ENCODE data around the gene CYLD.

The CYLD gene

DNA sequence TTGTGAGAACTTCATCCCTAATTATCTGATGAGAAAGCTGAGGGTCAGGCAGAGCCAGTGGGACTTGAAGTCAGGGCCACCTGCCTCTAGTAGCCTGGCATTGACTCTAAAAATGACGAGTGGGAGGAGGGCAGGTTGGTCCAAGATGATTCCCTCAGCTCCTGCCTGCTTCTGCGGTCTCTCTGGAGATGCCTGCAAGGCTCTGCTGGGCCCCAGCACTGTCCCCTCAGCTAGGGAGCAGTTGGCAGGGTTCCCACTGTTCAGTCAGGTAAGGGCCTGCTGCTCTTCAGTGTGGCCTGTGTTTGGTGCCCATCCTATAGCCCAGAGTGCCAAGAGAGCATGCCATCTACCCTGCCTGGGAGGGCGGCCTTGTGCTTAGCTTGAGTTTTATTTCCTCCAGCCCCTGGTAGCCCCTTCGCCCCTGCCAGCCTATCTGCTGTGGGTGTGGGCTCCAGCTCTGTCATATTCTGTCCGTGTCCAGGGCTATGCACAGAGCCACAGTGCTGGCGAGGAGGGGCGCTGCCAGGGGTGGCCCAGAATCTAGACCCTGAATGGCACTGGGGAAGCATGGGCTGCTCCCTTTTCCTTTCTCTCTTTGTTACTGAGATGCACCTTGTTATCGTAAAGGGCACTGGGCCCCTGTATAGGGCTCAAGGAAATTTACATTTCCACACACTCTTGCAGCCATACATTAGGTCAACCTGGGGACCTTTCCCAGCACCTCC, 68.5 kb downstream of the CYLD start:
- Histone ChIP-seq H3K9me3 (ENCODE audit: insufficient read depth, low read depth, low read length) (no peaks in the 10 kb centered on the region), H3K27me3 (ENCODE audit: insufficient read depth, low read length) (no peaks in the 10 kb centered on the region), H3K4me3 (ENCODE audit: low read depth, low read length) (no peak overlapping the region), H3K79me1 (ENCODE audit: low read length) (no peaks in the 10 kb centered on the region), H2BK12ac (ENCODE audit: low read length) (no peak overlapping the region), H3K79me2 (ENCODE audit: control insufficient read depth, insufficient read depth, low read length, poor library complexity) (no peaks in the 10 kb centered on the region), H2AFZ (ENCODE audit: insufficient read depth, low read length, poor library complexity) (no peak overlapping the region), H3K9ac (ENCODE audit: low read length) (no peak overlapping the region), H3K4me1 (ENCODE audit: control insufficient read depth in 1 of 2, insufficient read depth in 2 of 2, low read length in 2 of 2) (no peaks in the 10 kb centered on the region), H3K18ac (ENCODE audit: low read length) (no peak overlapping the region), H2AK5ac (ENCODE audit: low read length) (no peak overlapping the region), H4K91ac (ENCODE audit: low read depth, low read length) (no peak overlapping the region), H3K4ac (ENCODE audit: low read depth, low read length) (no peak overlapping the region), H2BK120ac (ENCODE audit: insufficient read depth, low read length, poor library complexity) (no peak overlapping the region), H3K4me2 (ENCODE audit: low read length) (no peak overlapping the region), H3K23ac (ENCODE audit: low read length) (no peak overlapping the region), H4K8ac (ENCODE audit: low read depth, low read length) (no peak overlapping the region), H4K12ac (ENCODE audit: low read depth, low read length) (no peak overlapping the region), H3K27ac (ENCODE audit: low read depth, low read length) (no peak overlapping the region), H3K36me3 (ENCODE audit: control insufficient read depth in 1 of 2, insufficient read depth in 2 of 2, low read length in 2 of 2) (no peaks in the 10 kb centered on the region), H3K14ac (ENCODE audit: low read length) (no peak overlapping the region), H2BK5ac (ENCODE audit: low read depth, low read length, poor library complexity) (no peak overlapping the region)
- no peak for DNase-seq
- WGBS (ENCODE audit: extremely low coverage, insufficient coverage, insufficient read length), result no CpG with 5 or more reads among the region's 8 CpGs

DNA sequence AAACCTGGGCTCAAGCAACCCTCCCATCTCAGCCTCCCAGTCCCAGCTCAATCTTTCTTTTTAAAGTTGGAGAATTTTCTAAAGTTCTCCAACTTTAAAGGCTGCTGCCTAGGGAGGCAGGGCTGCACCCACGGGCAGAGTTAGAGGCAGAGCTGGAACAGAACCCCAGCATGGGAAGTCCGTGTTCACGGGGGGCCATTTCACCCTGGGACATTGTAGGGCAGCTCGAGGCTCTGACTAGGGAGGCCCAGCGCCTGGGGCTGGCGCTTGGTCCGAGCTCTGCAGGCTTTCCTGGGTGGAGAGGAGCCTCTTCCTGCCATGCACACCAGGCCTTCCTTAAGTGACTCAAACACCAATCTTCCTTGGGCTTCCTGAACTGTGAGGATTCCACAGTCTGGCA, 70.2 kb downstream of the CYLD start:
- Histone ChIP-seq H2BK5ac (ENCODE audit: low read depth, low read length, poor library complexity) (no peak overlapping the region), H3K36me3 (ENCODE audit: control insufficient read depth in 1 of 2, insufficient read depth in 2 of 2, low read length in 2 of 2) (no peaks in the 10 kb centered on the region), H2BK12ac (ENCODE audit: low read length) (no peak overlapping the region), H3K4ac (ENCODE audit: low read depth, low read length) (no peak overlapping the region), H3K79me1 (ENCODE audit: low read length) (no peaks in the 10 kb centered on the region), H3K27ac (ENCODE audit: low read depth, low read length) (no peak overlapping the region), H3K23ac (ENCODE audit: low read length) (no peak overlapping the region), H4K91ac (ENCODE audit: low read depth, low read length) (no peak overlapping the region), H2AFZ (ENCODE audit: insufficient read depth, low read length, poor library complexity) (no peak overlapping the region), H3K14ac (ENCODE audit: low read length) (no peak overlapping the region), H3K4me3 (ENCODE audit: low read depth, low read length) (no peak overlapping the region), H3K4me1 (ENCODE audit: control insufficient read depth in 1 of 2, insufficient read depth in 2 of 2, low read length in 2 of 2) (no peaks in the 10 kb centered on the region), H3K79me2 (ENCODE audit: control insufficient read depth, insufficient read depth, low read length, poor library complexity) (no peaks in the 10 kb centered on the region), H4K12ac (ENCODE audit: low read depth, low read length) (no peak overlapping the region), H3K9ac (ENCODE audit: low read length) (no peak overlapping the region), H3K27me3 (ENCODE audit: insufficient read depth, low read length) (no peaks in the 10 kb centered on the region), H4K8ac (ENCODE audit: low read depth, low read length) (no peak overlapping the region), H3K4me2 (ENCODE audit: low read length) (no peak overlapping the region), H3K9me3 (ENCODE audit: insufficient read depth, low read depth, low read length) (no peaks in the 10 kb centered on the region), H3K18ac (ENCODE audit: low read length) (no peak overlapping the region), H2AK5ac (ENCODE audit: low read length) (no peak overlapping the region), H2BK120ac (ENCODE audit: insufficient read depth, low read length, poor library complexity) (no peak overlapping the region)
- WGBS (ENCODE audit: extremely low coverage, insufficient coverage, insufficient read length), result no CpG with 5 or more reads among the region's 7 CpGs
- no peak for DNase-seq

DNA sequence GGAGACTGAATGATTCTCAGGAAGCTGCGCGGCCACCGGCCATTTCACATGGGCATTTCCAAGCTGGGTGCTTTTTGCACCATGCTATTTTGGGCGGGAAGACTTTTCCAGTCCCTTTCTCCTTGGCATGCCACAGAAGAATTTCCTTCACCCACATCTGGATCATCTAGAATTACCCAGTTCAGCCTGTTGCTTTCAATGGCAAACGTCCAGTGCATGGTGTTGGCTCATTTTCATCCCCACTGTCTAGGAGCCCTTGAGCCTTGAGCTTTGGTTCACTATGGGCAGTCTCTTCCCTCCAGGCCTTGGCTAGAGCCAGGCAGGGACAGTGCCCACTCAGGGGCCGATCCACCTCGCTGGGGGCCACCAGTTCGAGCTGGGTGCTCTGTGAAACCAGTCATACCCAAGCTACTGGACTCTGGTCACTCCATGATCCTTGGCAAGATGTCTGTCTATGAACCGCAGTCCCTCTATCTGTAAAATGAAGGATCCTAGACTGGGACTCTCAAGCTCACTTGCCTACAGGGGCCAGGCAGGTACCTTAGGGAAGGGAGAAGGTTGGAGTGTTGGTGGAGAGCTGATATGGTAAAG, 71.1 kb downstream of the CYLD start:
- no CpG with 5 or more reads among the region's 9 CpGs for WGBS (ENCODE audit: extremely low coverage, insufficient coverage, insufficient read length)
- H3K14ac ChIP-seq (ENCODE audit: low read length), result no peak overlapping the region

DNA sequence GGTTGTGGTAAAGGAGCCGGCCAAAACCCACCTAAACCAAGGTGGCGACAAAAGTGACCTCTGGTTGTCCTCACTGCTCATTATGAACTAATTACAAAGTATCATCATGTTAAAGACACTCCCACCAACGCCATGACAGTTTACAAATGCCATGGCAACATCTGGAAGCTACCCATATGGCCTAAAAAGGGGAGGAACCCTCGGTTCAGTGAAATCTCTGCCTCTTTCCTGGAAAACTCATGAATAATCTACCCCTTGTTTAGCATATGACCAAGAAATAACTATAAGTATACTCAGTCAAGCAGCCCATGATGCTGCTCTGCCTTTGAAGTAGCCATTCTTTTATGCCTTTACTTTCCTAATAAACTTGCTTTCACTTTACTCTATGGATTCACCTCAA, 72.2 kb downstream of the CYLD start:
- Histone ChIP-seq H3K36me3 (ENCODE audit: control insufficient read depth in 1 of 2, insufficient read depth in 2 of 2, low read length in 2 of 2) (no peaks in the 10 kb centered on the region), H3K9me3 (ENCODE audit: insufficient read depth, low read depth, low read length) (no peaks in the 10 kb centered on the region), H3K4me2 (ENCODE audit: low read length) (no peak overlapping the region), H3K4me3 (ENCODE audit: low read depth, low read length) (no peak overlapping the region), H3K4me1 (ENCODE audit: control insufficient read depth in 1 of 2, insufficient read depth in 2 of 2, low read length in 2 of 2) (no peaks in the 10 kb centered on the region), H2BK12ac (ENCODE audit: low read length) (no peak overlapping the region), H4K12ac (ENCODE audit: low read depth, low read length) (no peak overlapping the region), H3K27me3 (ENCODE audit: insufficient read depth, low read length) (no peaks in the 10 kb centered on the region), H4K91ac (ENCODE audit: low read depth, low read length) (no peak overlapping the region), H3K27ac (ENCODE audit: low read depth, low read length) (no peak overlapping the region), H2BK120ac (ENCODE audit: insufficient read depth, low read length, poor library complexity) (no peak overlapping the region), H4K8ac (ENCODE audit: low read depth, low read length) (no peak overlapping the region), H2AFZ (ENCODE audit: insufficient read depth, low read length, poor library complexity) (no peak overlapping the region), H2BK5ac (ENCODE audit: low read depth, low read length, poor library complexity) (no peak overlapping the region), H2AK5ac (ENCODE audit: low read length) (no peak overlapping the region), H3K79me2 (ENCODE audit: control insufficient read depth, insufficient read depth, low read length, poor library complexity) (no peaks in the 10 kb centered on the region), H3K79me1 (ENCODE audit: low read length) (no peaks in the 10 kb centered on the region), H3K4ac (ENCODE audit: low read depth, low read length) (no peak overlapping the region), H3K14ac (ENCODE audit: low read length) (no peak overlapping the region), H3K9ac (ENCODE audit: low read length) (no peak overlapping the region), H3K23ac (ENCODE audit: low read length) (no peak overlapping the region), H3K18ac (ENCODE audit: low read length) (no peak overlapping the region)
- no CpG with 5 or more reads among the region's 4 CpGs for WGBS (ENCODE audit: extremely low coverage, insufficient coverage, insufficient read length)
- DNase-seq, result no peak

More for the DNA sequence above, 71.1 kb downstream of the CYLD start:
- no peak overlapping the region for H3K23ac ChIP-seq (ENCODE audit: low read length)
- no peak overlapping the region for H2AFZ ChIP-seq (ENCODE audit: insufficient read depth, low read length, poor library complexity)
- H4K8ac ChIP-seq (ENCODE audit: low read depth, low read length), result no peak overlapping the region
- H4K91ac ChIP-seq (ENCODE audit: low read depth, low read length), result no peak overlapping the region
- no peaks in the 10 kb centered on the region for H3K27me3 ChIP-seq (ENCODE audit: insufficient read depth, low read length)
- no peak overlapping the region for H3K18ac ChIP-seq (ENCODE audit: low read length)
- no peak overlapping the region for H3K4me3 ChIP-seq (ENCODE audit: low read depth, low read length)
- no peak overlapping the region for H3K4ac ChIP-seq (ENCODE audit: low read depth, low read length)
- H2AK5ac ChIP-seq (ENCODE audit: low read length), result no peak overlapping the region
- no peak overlapping the region for H3K27ac ChIP-seq (ENCODE audit: low read depth, low read length)
- H3K4me1 ChIP-seq (ENCODE audit: control insufficient read depth in 1 of 2, insufficient read depth in 2 of 2, low read length in 2 of 2), result no peaks in the 10 kb centered on the region
- no peak overlapping the region for H2BK12ac ChIP-seq (ENCODE audit: low read length)
- no peak overlapping the region for H3K4me2 ChIP-seq (ENCODE audit: low read length)
- H4K12ac ChIP-seq (ENCODE audit: low read depth, low read length), result no peak overlapping the region
- H3K79me1 ChIP-seq (ENCODE audit: low read length), result no peaks in the 10 kb centered on the region
- no peak overlapping the region for H3K9ac ChIP-seq (ENCODE audit: low read length)
- H3K79me2 ChIP-seq (ENCODE audit: control insufficient read depth, insufficient read depth, low read length, poor library complexity), result no peaks in the 10 kb centered on the region
- H3K36me3 ChIP-seq (ENCODE audit: control insufficient read depth in 1 of 2, insufficient read depth in 2 of 2, low read length in 2 of 2), result no peaks in the 10 kb centered on the region
- no peak for DNase-seq
- H2BK120ac ChIP-seq (ENCODE audit: insufficient read depth, low read length, poor library complexity), result no peak overlapping the region
- H2BK5ac ChIP-seq (ENCODE audit: low read depth, low read length, poor library complexity), result no peak overlapping the region
- H3K9me3 ChIP-seq (ENCODE audit: insufficient read depth, low read depth, low read length), result no peaks in the 10 kb centered on the region

Data from trophoblast cell (in vitro differentiated cells and primary cell).